K562 (cell line): ENCODE data around the gene MAST3. TPM values are rescaled to one million over a fixed set of nuclear protein-coding genes. Genes with fewer than 3 reads are reported as not detected.

Experiments
- ARNT ChIP-seq, 2 experiments: fragments of 450-650 bp; IDR thresholded peaks; 2 replicates each; pipeline ENCODE4 v1.6.1; 2016; ENCODE audit warnings: mild to moderate bottlenecking in 1 of 2
- CC2D1A ChIP-seq: fragments of 450-650 bp; IDR thresholded peaks from 2 replicates; pipeline ENCODE4 v1.6.1; 2017; ENCODE audit warnings: mild to moderate bottlenecking
- GATAD2B ChIP-seq: fragments of 450-650 bp; IDR thresholded peaks from 2 replicates; pipeline ENCODE4 v1.6.1; 2017; ENCODE audit warnings: mild to moderate bottlenecking, borderline replicate concordance
- MCM2 ChIP-seq: fragments of 450-650 bp; IDR thresholded peaks from 2 replicates; pipeline ENCODE4 v1.6.1; 2017; ENCODE audit warnings: low read depth, mild to moderate bottlenecking
- NFYB ChIP-seq: IDR thresholded peaks from 2 replicates; pipeline ENCODE4 v1.6.1; 2011; ENCODE audit warnings: mild to moderate bottlenecking, moderate library complexity; ENCODE audit not compliant: insufficient read length; ENCODE audit errors: extremely low read depth
- NONO ChIP-seq, 2 experiments: fragments of 200-400 bp in 1 of 2; fragments of 450-650 bp in 1 of 2; formaldehyde crosslinking in 1 of 2; IDR thresholded peaks; 2 replicates each; pipeline ENCODE4 v1.6.1; 2017; ENCODE audit warnings: low read depth in 2 of 2, mild to moderate bottlenecking in 2 of 2, moderate library complexity in 2 of 2, low read length in 1 of 2
- PHB2 ChIP-seq: fragments of 450-650 bp; IDR thresholded peaks from 2 replicates; pipeline ENCODE4 v1.6.1; 2017; ENCODE audit warnings: low read depth
- RAD21 ChIP-seq, 2 experiments: fragments of 250-450 bp in 1 of 2; fragments of 450-650 bp in 1 of 2; sonication (Bioruptor Pico) in 1 of 2; formaldehyde crosslinking in 1 of 2; IDR thresholded peaks in 1 of 2; conservative IDR thresholded peaks in 1 of 2; 2 replicates each; pipeline versions ENCODE4 v1.4.0 to v1.8.0; 2020 to 2022; ENCODE audit warnings: mild to moderate bottlenecking in 2 of 2, moderate library complexity in 1 of 2
- SIN3B ChIP-seq: fragments of 450-650 bp; IDR thresholded peaks from 2 replicates; pipeline ENCODE4 v1.6.1; 2017; ENCODE audit warnings: low read depth, mild to moderate bottlenecking, moderate library complexity
- TAF15 ChIP-seq: fragments of 200-400 bp; formaldehyde crosslinking; IDR thresholded peaks from 2 replicates; pipeline ENCODE4 v1.6.1; 2017; ENCODE audit warnings: mild to moderate bottlenecking, low read depth, low read length, moderate library complexity
- ZFP36 ChIP-seq: fragments of 150-350 bp; IDR thresholded peaks from 2 replicates; pipeline ENCODE4 v1.6.1; 2018; ENCODE audit warnings: low read length, low read depth; ENCODE audit not compliant: partially characterized antibody
- polyA plus RNA-seq, 8 experiments: library from polyadenylated mRNA; depleted of rRNA in 4 of 8; stranded (reverse) in 5 of 8; unstranded in 3 of 8; fragments of >200 nt; fragmentation: Nextera tagmentation in 2 of 8; fragmentation: Illumina TruSeq in 1 of 8; extraction: Ambion mirVana in 2 of 8; extraction: Trizol in 1 of 8; gene quantifications; 2 replicates each; pipeline versions ENCODE4 v1.2.1 to v1.2.3, GENCODE V29; 2011 to 2014; ENCODE audit warnings: inconsistent platforms in 1 of 8, missing spikeins in 1 of 8
- total RNA-seq, 7 experiments: library from RNA; depleted of rRNA in 6 of 7; stranded (reverse); fragments of >200 nt in 6 of 7; fragmentation: Illumina TruSeq in 2 of 7; extraction: Trizol in 2 of 7; gene quantifications; 2 replicates each; pipeline versions ENCODE4 v1.2.1 to v1.2.3, GENCODE V29; 2011 to 2021; ENCODE audit warnings: low replicate concordance in 1 of 7
- TF ChIP-seq, protein P1 (sequence below): fragments of 250-450 bp; sonication (Bioruptor Pico); IDR thresholded peaks from 2 replicates; pipeline ENCODE4 v1.4.0; 2020; ENCODE audit warnings: mild to moderate bottlenecking
- TF ChIP-seq, protein P2 (sequence below): sonication (generic); formaldehyde crosslinking; IDR thresholded peaks from 2 replicates; pipeline ENCODE4 v1.9.0; 2022; ENCODE audit warnings: mild to moderate bottlenecking, missing genetic modification reagents
- TF ChIP-seq, protein P3 (sequence below): sonication (generic); formaldehyde crosslinking; IDR thresholded peaks from 2 replicates; pipeline ENCODE4 v1.9.0; 2022; ENCODE audit warnings: mild to moderate bottlenecking, missing genetic modification reagents
- TF ChIP-seq, protein P4 (sequence below): sonication (generic); formaldehyde crosslinking; IDR thresholded peaks from 2 replicates; pipeline ENCODE4 v1.8.0; 2022; ENCODE audit warnings: missing genetic modification reagents, mild to moderate bottlenecking, moderate library complexity, borderline replicate concordance
- TF ChIP-seq, protein P5 (sequence below): IDR thresholded peaks from 2 replicates; pipeline ENCODE4 v1.6.1; 2011; ENCODE audit warnings: borderline replicate concordance, low read depth, mild to moderate bottlenecking, moderate library complexity, low read length; ENCODE audit not compliant: insufficient read depth, poor library complexity, severe bottlenecking
- TF ChIP-seq, protein P6 (sequence below): fragments of 450-650 bp; IDR thresholded peaks from 2 replicates; pipeline ENCODE4 v1.6.1; 2018; ENCODE audit not compliant: partially characterized antibody

MAST3 gene
- total and polyA plus RNA-seq, 9 of the 15 experiments (the other 6 are each of a cell fraction or from before 2014, with no cell fraction given), result 0.94 to 9.9 (median 2.4) TPM

DNA sequence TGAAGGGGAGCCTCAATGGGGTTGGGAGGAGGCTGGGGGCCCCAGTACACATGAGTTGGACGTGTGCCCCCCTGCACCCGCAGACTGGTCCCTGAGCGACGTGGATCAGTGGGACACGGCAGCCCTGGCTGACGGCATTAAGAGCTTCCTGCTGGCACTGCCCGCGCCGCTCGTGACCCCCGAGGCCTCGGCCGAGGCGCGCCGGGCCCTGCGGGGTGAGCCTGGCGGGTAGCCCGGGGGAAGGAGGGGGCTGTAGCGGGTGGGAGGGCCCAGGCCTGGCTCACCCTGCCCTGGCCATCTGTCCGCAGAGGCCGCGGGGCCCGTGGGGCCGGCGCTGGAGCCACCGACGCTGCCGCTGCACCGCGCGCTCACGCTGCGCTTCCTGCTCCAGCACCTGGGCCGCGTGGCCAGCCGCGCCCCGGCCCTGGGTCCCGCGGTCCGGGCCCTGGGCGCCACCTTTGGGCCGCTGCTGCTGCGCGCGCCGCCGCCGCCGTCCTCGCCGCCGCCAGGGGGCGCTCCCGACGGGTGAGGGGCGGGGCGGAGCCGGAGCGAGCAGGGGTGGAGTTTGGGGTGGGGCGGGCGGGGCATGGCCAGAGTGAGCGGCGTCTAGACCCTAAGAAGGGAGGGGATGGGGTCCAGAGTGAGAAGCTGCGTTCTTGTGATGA, 63.5 kb downstream of the MAST3 start (continued):
- TF ChIP-seq, protein P1, sequence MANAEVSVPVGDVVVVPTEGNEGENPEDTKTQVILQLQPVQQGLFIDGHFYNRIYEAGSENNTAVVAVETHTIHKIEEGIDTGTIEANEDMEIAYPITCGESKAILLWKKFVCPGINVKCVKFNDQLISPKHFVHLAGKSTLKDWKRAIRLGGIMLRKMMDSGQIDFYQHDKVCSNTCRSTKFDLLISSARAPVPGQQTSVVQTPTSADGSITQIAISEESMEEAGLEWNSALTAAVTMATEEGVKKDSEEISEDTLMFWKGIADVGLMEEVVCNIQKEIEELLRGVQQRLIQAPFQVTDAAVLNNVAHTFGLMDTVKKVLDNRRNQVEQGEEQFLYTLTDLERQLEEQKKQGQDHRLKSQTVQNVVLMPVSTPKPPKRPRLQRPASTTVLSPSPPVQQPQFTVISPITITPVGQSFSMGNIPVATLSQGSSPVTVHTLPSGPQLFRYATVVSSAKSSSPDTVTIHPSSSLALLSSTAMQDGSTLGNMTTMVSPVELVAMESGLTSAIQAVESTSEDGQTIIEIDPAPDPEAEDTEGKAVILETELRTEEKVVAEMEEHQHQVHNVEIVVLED, result no peak
- TF ChIP-seq GATAD2B (peak; percentile 93), CC2D1A (no peak), PHB2 (no peak), RAD21 (CRISPR knock-in tag; conservative IDR thresholded peaks at IDR 0.05 in 1 of 2, IDR thresholded peaks at IDR 0.05 in 1 of 2) (peak in 1 of 2 experiments; percentile 65; a peak in 2 of 4 replicates), ARNT (IDR thresholded peaks at IDR 0.05) (no peak), NFYB (no peak), TAF15 (no peak), ZFP36 (no peak), NONO (IDR thresholded peaks at IDR 0.05; ENCODE audit: low read depth in 2 of 2, low read length in 1 of 2) (0 out of 4 replicates have a peak, but pooled peaks of 1 of the 2 experiments have one; percentile 11), SIN3B (no peak), MCM2 (no peak)
- TF ChIP-seq, protein P2, sequence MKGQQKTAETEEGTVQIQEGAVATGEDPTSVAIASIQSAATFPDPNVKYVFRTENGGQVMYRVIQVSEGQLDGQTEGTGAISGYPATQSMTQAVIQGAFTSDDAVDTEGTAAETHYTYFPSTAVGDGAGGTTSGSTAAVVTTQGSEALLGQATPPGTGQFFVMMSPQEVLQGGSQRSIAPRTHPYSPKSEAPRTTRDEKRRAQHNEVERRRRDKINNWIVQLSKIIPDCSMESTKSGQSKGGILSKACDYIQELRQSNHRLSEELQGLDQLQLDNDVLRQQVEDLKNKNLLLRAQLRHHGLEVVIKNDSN (CRISPR knock-in tag), result 0 out of 2 replicates have a peak, but pooled peaks have one; percentile 3
- TF ChIP-seq, protein P3, sequence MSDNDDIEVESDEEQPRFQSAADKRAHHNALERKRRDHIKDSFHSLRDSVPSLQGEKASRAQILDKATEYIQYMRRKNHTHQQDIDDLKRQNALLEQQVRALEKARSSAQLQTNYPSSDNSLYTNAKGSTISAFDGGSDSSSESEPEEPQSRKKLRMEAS (CRISPR knock-in tag), result 0 out of 2 replicates have a peak, but pooled peaks have one; percentile 11
- TF ChIP-seq, protein P4, sequence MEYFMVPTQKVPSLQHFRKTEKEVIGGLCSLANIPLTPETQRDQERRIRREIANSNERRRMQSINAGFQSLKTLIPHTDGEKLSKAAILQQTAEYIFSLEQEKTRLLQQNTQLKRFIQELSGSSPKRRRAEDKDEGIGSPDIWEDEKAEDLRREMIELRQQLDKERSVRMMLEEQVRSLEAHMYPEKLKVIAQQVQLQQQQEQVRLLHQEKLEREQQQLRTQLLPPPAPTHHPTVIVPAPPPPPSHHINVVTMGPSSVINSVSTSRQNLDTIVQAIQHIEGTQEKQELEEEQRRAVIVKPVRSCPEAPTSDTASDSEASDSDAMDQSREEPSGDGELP (CRISPR knock-in tag), result peak; percentile 5; the same call in 1 of the 2 replicates
- TF ChIP-seq, protein P5, sequence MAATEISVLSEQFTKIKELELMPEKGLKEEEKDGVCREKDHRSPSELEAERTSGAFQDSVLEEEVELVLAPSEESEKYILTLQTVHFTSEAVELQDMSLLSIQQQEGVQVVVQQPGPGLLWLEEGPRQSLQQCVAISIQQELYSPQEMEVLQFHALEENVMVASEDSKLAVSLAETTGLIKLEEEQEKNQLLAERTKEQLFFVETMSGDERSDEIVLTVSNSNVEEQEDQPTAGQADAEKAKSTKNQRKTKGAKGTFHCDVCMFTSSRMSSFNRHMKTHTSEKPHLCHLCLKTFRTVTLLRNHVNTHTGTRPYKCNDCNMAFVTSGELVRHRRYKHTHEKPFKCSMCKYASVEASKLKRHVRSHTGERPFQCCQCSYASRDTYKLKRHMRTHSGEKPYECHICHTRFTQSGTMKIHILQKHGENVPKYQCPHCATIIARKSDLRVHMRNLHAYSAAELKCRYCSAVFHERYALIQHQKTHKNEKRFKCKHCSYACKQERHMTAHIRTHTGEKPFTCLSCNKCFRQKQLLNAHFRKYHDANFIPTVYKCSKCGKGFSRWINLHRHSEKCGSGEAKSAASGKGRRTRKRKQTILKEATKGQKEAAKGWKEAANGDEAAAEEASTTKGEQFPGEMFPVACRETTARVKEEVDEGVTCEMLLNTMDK, result peak; percentile 98
- TF ChIP-seq, protein P6, sequence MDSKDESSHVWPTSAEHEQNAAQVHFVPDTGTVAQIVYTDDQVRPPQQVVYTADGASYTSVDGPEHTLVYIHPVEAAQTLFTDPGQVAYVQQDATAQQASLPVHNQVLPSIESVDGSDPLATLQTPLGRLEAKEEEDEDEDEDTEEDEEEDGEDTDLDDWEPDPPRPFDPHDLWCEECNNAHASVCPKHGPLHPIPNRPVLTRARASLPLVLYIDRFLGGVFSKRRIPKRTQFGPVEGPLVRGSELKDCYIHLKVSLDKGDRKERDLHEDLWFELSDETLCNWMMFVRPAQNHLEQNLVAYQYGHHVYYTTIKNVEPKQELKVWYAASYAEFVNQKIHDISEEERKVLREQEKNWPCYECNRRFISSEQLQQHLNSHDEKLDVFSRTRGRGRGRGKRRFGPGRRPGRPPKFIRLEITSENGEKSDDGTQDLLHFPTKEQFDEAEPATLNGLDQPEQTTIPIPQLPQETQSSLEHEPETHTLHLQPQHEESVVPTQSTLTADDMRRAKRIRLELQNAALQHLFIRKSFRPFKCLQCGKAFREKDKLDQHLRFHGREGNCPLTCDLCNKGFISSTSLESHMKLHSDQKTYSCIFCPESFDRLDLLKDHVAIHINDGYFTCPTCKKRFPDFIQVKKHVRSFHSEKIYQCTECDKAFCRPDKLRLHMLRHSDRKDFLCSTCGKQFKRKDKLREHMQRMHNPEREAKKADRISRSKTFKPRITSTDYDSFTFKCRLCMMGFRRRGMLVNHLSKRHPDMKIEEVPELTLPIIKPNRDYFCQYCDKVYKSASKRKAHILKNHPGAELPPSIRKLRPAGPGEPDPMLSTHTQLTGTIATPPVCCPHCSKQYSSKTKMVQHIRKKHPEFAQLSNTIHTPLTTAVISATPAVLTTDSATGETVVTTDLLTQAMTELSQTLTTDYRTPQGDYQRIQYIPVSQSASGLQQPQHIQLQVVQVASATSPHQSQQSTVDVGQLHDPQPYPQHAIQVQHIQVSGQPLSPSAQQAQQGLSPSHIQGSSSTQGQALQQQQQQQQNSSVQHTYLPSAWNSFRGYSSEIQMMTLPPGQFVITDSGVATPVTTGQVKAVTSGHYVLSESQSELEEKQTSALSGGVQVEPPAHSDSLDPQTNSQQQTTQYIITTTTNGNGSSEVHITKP, result no peak
